ENCODE results near the gene SVOP.
"Not testable (repeated sequence)": the region's sequence is repeated elsewhere in the genome, so short reads cannot be mapped to it uniquely, and the experiment has no call there.

Gene SVOP

GRCh38 chr12:109028624-109029023 lies 7.8 kb upstream of the SVOP start:
- DNase-seq = not testable (repeated sequence)

GRCh38 chr12:109027767-109028166 lies 6.9 kb upstream of the SVOP start:
- no peak for DNase-seq

- no peak for DNase-seq
These were observed 597 bp downstream of the SVOP start for GRCh38 chr12:109020146-109020795.

- DNase-seq = no peak
These were observed 2.6 kb downstream of the SVOP start for GRCh38 chr12:109018296-109018695.

- DNase-seq = no peak
These were observed 3.9 kb downstream of the SVOP start for GRCh38 chr12:109016978-109017377.

GRCh38 chr12:109016016-109016415 lies 4.9 kb downstream of the SVOP start:
- no peak for DNase-seq

- no peak for DNase-seq
These were observed 5.7 kb downstream of the SVOP start for GRCh38 chr12:109014984-109015765.

GRCh38 chr12:109010259-109010658 lies 10.6 kb downstream of the SVOP start:
- no peak for DNase-seq

- DNase-seq = no peak
These were observed 11.1 kb downstream of the SVOP start for GRCh38 chr12:109009766-109010165.

GRCh38 chr12:109004017-109004416 lies 16.9 kb downstream of the SVOP start:
- no peak for DNase-seq

GRCh38 chr12:108996320-108996719 lies 24.5 kb downstream of the SVOP start:
- no peak for DNase-seq

GRCh38 chr12:108995370-108995992 lies 25.4 kb downstream of the SVOP start:
- DNase-seq = no peak

GRCh38 chr12:108990103-108990502 lies 30.8 kb downstream of the SVOP start:
- not testable (repeated sequence) for DNase-seq

GRCh38 chr12:108989376-108989775 lies 31.5 kb downstream of the SVOP start:
- no peak for DNase-seq

- DNase-seq = no peak
These were observed 35.1 kb downstream of the SVOP start for GRCh38 chr12:108985750-108986149.

- DNase-seq = no peak
These were observed 37.6 kb downstream of the SVOP start for GRCh38 chr12:108983227-108983626.

GRCh38 chr12:108982621-108983219 lies 38.1 kb downstream of the SVOP start:
- DNase-seq = no peak

GRCh38 chr12:108981835-108982234 lies 39.0 kb downstream of the SVOP start:
- DNase-seq = no peak

GRCh38 chr12:108980831-108981618 lies 39.8 kb downstream of the SVOP start:
- no peak for DNase-seq

GRCh38 chr12:108977360-108977759 lies 43.5 kb downstream of the SVOP start:
- no peak for DNase-seq

GRCh38 chr12:108975024-108975593 lies 45.8 kb downstream of the SVOP start:
- DNase-seq = no peak

- no peak for DNase-seq
These were observed 47.2 kb downstream of the SVOP start for GRCh38 chr12:108973629-108974152.

Data from right hindlimb (tissue), 1 donor.